DMS53 treated with DMSO at 0.1 percent for 48 hours (cell line): Measurements from ENCODE around the gene FAM131A.
A peak's percentile ranks its signal among the peaks of the same experiment; 100 is the strongest.

Experiments used
- DNase-seq: peaks from one replicate; lab custom pipeline; 2025; ENCODE audit not compliant: unreplicated experiment; lab: John Stamatoyannopoulos, UW

The FAM131A gene

GRCh38 chr3:184354754-184355153, 17.4 kb downstream of the FAM131A start:
- DNase-seq, result no peak

DNA sequence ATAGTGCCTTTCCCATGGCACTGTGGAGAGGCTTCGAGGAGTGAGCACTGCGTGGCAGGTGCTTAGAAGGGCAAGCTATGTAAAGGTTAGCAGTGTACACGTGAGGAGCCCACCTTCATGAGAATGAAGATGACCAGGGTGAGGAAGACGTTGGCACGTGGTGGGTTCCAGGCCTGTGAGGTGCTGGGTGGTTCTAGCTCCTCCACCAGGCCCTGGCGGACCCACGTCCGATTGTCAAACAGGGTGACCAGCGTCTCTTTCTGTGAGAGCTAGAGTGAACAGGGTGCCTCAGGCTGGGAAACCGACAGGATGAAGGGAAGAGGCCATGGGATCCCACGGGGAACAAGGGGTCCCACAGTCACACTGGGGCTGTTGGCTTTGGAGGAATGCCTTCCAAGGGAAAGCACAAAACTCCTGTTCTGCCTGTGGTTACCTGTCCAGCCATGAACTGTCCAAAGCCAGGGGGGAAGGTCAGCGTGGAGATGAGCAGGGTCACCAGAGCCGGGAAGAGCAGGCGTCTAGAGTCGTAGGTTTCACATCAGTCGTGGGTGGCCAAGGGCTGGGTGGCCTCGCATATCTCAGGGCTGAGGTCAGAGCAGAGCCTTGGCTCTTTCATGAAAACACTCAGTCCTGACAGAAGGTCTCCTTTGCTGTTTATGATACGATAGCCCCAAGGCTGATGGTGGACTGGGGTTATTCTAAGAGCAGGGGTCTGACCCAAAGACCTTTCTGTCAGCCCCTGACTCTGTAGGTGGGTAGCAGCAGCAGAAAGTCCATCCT, 18.1 kb downstream of the FAM131A start:
- no peak for DNase-seq

- DNase-seq, result no peak
These were observed 20.1 kb downstream of the FAM131A start for GRCh38 chr3:184357248-184358123.

DNA sequence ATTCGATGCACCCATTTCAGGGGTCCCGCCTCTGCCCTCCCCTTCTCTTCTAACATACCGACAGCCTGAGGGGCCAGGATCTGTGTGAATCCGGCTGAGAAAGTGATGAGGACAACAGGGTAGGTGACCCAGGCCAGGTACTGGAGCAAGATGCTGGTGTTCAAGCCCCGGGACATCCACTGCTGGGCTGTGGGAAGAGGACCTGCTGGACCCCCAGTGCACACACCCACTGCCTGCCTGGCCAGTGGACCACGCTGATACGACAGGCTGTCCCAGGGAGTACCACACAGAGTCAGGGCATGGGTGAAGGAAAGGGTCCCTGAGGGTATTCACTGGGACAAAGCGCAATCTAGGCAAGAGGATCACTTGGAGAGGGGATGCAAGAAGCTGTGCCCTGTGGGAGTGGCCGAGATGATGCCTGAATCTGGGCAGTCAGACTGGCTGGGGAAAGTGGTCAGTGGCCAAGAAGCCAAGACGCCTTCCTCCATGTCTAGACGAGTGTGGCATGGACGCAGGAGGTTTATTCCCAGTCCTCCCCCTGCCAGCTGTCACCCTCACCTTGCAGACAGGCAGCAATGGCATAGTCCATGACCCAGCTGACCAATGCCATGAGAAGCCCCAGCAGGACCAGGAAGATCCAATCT, 20.8 kb downstream of the FAM131A start:
- DNase-seq, result no peak

DNA sequence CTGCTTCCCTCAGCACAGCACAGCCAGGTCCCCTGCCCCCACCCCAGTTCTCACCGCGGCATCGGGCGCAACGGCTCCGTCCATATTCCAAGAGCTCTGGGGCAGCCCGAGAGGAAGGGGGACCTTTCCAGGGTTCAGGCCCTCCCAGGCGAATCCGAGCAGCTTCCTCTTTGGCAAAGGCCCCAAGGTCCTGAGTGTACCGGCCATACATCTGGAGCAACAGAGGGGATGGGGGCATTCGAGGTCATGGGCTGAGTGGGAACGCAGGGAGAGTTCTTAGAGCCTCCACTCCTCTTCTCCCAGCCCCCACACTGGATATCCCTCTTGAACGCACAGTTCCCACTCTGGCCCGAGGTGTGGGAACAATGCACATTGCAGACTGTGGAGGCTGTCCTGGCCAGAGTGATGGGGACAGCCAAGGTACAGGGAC, 21.5 kb downstream of the FAM131A start:
- DNase-seq, result no peak

DNA sequence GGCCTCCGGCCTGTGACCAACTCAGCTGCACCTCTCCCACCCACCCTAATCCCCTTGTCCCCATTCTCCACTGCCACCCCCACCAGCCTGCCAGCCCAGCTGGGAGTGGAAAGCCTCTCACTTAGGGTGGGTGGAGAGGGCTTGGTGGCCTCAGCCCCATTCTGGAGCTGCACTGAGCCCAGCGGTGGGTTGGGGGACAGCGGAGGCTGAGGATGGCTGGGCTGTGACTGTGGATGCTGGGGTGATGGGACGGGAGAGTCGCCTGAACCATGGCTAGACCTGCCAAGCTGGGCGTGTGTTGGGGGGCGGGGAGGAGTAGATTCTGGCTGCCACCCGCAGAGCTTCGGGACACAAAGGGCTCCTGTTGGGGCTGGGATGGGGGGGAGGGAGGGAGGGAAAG, 22.2 kb downstream of the FAM131A start:
- DNase-seq, result no peak

DNA sequence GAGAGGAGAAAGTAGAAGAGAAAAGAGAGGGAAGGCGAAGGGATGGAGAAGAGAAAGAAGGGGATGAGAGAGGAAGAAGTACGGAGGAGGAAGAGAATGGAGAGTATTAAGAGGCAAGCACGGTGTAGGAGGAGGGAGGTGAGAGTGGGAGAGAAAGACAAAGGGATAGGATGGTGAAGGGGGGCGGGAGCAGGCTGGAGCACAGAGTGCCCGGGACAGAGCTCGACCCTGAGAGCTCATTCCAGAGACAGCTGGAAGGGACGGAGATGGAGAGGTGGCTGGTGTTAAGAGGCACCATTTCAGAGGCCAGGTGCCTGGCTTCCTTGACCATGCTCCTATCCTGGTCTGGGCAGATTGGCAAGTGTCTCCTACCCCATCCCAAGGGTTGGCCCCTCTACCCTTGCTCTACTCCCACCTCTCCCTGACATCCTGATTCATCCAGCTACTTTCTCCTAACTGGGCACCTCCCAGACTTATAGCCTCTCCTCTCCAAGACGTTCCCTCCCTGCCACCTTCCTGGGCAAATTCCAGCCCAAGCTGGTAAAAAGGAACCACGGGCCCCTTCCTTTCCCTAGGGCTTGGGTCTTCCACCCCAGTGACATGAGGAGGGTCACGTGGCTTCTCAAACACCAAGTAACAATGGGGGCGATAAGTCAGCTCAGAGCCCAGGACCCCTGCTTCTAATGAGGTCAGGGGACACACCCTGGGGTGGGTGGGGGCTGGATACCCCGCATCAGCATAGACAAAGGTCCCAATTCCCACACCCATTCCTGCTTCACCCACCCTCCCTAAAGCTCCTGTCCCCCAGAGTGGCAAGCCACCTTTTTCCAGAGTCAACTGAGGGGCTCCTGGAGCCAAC, 22.9 kb downstream of the FAM131A start:
- DNase-seq, result no peak

DNA sequence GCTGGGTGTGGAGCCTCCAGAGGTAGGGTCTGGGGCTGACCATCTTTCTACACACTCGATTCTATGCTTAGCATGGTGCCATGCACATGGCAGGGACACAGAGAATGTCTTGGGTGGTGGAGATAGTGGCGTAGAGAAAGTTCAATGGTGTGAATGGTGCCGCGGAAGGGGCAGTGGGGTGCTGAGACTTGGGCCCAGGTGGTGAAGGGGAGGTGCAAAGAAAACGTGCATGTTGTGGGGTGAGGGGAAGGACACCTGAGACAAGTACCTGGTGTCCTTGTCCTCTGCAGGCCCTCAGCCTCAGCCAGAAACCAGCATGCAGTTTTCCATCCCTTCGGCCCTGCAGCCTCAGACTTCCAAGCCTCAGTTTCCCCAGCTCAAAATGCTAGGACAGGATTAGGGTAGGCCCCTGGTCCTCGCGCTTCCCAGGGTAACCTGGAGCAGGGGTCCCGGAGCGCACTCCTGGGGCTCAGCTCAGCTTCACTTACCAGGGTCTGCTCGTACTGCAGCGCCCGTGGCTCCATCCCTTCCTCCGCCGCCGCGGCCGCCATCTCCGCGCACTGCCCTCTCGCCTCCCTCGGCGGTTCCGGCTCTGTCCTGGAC, 23.6 kb downstream of the FAM131A start:
- DNase-seq, result no peak

GRCh38 chr3:184361532-184361931, 24.1 kb downstream of the FAM131A start, which contains the start of the genes CLCN2 and POLR2H:
Gene CLCN2 (minus strand): TSS chr3:184361605. CDS start chr3:184361479, 126 bp downstream.
Gene POLR2H (plus strand): TSS chr3:184361710. CDS start chr3:184363493, 1,783 bp downstream.
- no peak for DNase-seq

- DNase-seq, result peak; percentile 58
These were observed 24.7 kb downstream of the FAM131A start for GRCh38 chr3:184361932-184362667.

DNA sequence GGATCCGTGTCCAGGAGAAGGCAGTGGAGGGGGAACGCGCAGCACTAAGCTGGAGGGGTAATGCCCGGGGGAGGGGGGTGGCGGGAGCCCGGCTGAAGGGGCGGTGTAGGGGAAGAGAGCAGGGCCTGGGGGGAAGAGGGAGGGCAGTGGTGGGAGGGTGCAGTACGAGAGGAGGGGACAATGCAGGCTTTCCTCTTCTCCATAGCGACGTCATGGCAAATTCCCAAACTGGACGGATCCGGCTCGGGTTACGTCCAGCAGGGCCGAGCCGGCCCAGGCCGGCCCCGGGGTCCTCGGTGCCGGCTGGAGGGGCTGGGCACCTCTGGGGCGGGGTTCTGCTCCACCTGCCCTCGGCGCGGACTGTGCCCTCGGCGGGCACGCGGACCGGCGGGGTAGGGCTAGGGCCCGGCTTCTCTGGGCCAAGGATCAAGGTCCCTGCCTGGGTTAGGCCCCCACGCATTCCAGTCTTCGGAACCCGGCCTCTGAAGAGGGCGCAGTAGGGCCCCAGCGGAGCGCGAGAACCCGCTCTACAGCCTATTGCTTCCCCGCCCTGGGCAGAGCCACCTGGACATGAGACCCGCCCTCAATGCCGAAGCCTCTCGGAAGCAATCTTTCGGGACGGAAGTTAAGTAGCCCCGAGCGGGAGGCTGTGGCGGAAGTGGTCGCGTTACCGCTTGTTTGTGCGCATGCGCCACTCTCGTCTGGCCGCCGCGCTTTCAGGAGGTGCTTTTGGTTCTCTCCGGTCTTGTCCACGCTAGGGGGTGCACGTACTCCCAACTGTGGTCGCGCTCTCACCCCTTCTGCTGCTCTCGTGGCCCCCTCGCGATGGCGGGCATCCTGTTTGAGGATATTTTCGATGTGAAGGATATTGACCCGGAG, 25.5 kb downstream of the FAM131A start:
- peak; percentile 89 for DNase-seq

GRCh38 chr3:184366619-184367289, 29.4 kb downstream of the FAM131A start:
- DNase-seq, result no peak

- no peak for DNase-seq
These were observed 30.7 kb downstream of the FAM131A start for GRCh38 chr3:184368116-184368515.

GRCh38 chr3:184368586-184369183, 31.3 kb downstream of the FAM131A start:
- no peak for DNase-seq

GRCh38 chr3:184371570-184372018, 34.2 kb downstream of the FAM131A start:
- DNase-seq, result peak; percentile 86

GRCh38 chr3:184372296-184372821, 35.0 kb downstream of the FAM131A start:
- no peak for DNase-seq

GRCh38 chr3:184372911-184373310, 35.5 kb downstream of the FAM131A start:
- DNase-seq, result no peak
